ENCODE data around the gene WDR45B. TPM values are rescaled to one million over a fixed set of nuclear protein-coding genes. Genes with fewer than 3 reads are reported as not detected.

WDR45B gene
- total RNA-seq (2014; rRNA removed; shearing (Covaris generic)), result 59.1 and 62.5 TPM in 2 replicates

- peak; percentile 94 for DNase-seq (ENCODE audit: low read depth)
Measured at GRCh38 chr17:82648165-82648668, at the start of gene WDR45B. TSS of gene WDR45B (minus strand) at chr17:82648444. CDS start at chr17:82648340, 104 bp downstream.

GRCh38 chr17:82697808-82698064 lies 49.5 kb upstream of the WDR45B start:
- DNase-seq (ENCODE audit: low read depth), result no peak

- no peak for DNase-seq (ENCODE audit: low read depth)
Measured at GRCh38 chr17:82696916-82697807, 48.9 kb upstream of the WDR45B start.

- no peak for DNase-seq (ENCODE audit: low read depth)
Measured at GRCh38 chr17:82696259-82696658, 48.0 kb upstream of the WDR45B start.

GRCh38 chr17:82694647-82695046 lies 46.4 kb upstream of the WDR45B start:
- no peak for DNase-seq (ENCODE audit: low read depth)

- no peak for DNase-seq (ENCODE audit: low read depth)
Measured at GRCh38 chr17:82693168-82693867, 45.1 kb upstream of the WDR45B start.

- DNase-seq (ENCODE audit: low read depth), result no peak
Measured at GRCh38 chr17:82692268-82692667, 44.0 kb upstream of the WDR45B start.

- no peak for DNase-seq (ENCODE audit: low read depth)
Measured at GRCh38 chr17:82691714-82692113, 43.5 kb upstream of the WDR45B start.

GRCh38 chr17:82690786-82691489 lies 42.7 kb upstream of the WDR45B start:
- DNase-seq (ENCODE audit: low read depth), result no peak

- DNase-seq (ENCODE audit: low read depth), result no peak
Measured at GRCh38 chr17:82689077-82689476, 40.8 kb upstream of the WDR45B start.

- DNase-seq (ENCODE audit: low read depth), result no peak
Measured at GRCh38 chr17:82687871-82688270, 39.6 kb upstream of the WDR45B start.

GRCh38 chr17:82687375-82687861 lies 39.2 kb upstream of the WDR45B start:
- DNase-seq (ENCODE audit: low read depth), result peak; percentile 14

- DNase-seq (ENCODE audit: low read depth), result no peak
Measured at GRCh38 chr17:82686366-82687324, 38.4 kb upstream of the WDR45B start.

GRCh38 chr17:82685291-82685690 lies 37.0 kb upstream of the WDR45B start:
- DNase-seq (ENCODE audit: low read depth), result no peak

GRCh38 chr17:82684228-82684841 lies 36.1 kb upstream of the WDR45B start:
- DNase-seq (ENCODE audit: low read depth), result no peak

- no peak for DNase-seq (ENCODE audit: low read depth)
Measured at GRCh38 chr17:82683534-82683933, 35.3 kb upstream of the WDR45B start.

GRCh38 chr17:82681547-82681946 lies 33.3 kb upstream of the WDR45B start:
- DNase-seq (ENCODE audit: low read depth), result no peak

- DNase-seq (ENCODE audit: low read depth), result no peak
Measured at GRCh38 chr17:82679586-82680465, 31.6 kb upstream of the WDR45B start.

- no peak for DNase-seq (ENCODE audit: low read depth)
Measured at GRCh38 chr17:82678265-82678891, 30.1 kb upstream of the WDR45B start.
